SK-N-SH (cell line): Measurements from ENCODE around the gene NFIX. TPM values are rescaled to one million over a fixed set of nuclear protein-coding genes. Genes with fewer than 3 reads are reported as not detected.

Source experiments
- CTCF ChIA-PET: fragments of 300-600, 350-600 bp; formaldehyde crosslinking; extraction: SDS; loops from one replicate; lab custom pipeline; 2021; lab: Yijun Ruan, JAX
- POLR2A ChIA-PET: fragments of 350-600 bp; sonication (Branson Sonifier 250); formaldehyde crosslinking; extraction: SDS; loops from one replicate; lab custom pipeline; 2020; ENCODE audit warnings: antibody characterized with exemption, inconsistent platforms; lab: Yijun Ruan, JAX
- DNase-seq: peaks from one replicate; pipeline ENCODE4 v3.0.0; 2012
- H2AFZ ChIP-seq: fragments of 200-600 bp; sonication (generic); 2 replicates; pipeline ENCODE4 v1.8.1; 2016; ENCODE audit warnings: antibody characterized with exemption, mild to moderate bottlenecking, low read depth
- H3F3A ChIP-seq: fragments of 200-600 bp; sonication (generic); replicated peaks from 2 replicates; pipeline ENCODE3; 2016; ENCODE audit warnings: antibody characterized with exemption, mild to moderate bottlenecking; ENCODE audit not compliant: insufficient read depth
- H3K27ac ChIP-seq, 2 experiments: fragments of 200-500 bp in 1 of 2; fragments of 200-600 bp in 1 of 2; sonication (Bioruptor generic) in 1 of 2; sonication (generic), shearing (Covaris generic) in 1 of 2; 2 replicates each; pipeline versions ENCODE4 v1.5.1 to v1.6.1; 2014 to 2016; ENCODE audit warnings: low read depth in 2 of 2, inconsistent platforms in 1 of 2, low read length in 1 of 2, mild to moderate bottlenecking in 1 of 2, mixed read lengths in 1 of 2
- H3K27me3 ChIP-seq: fragments of 200-600 bp; sonication (generic), shearing (Covaris generic); 2 replicates; pipeline ENCODE4 v1.6.1; 2016; ENCODE audit warnings: mixed run types; ENCODE audit not compliant: insufficient read depth
- H3K36me3 ChIP-seq, 2 experiments: fragments of 200-500 bp in 1 of 2; fragments of 200-600 bp in 1 of 2; sonication (Bioruptor generic) in 1 of 2; sonication (generic) in 1 of 2; replicated peaks in 1 of 2; 2 replicates each; pipeline versions ENCODE3 to v1.5.1; 2014 to 2016; ENCODE audit warnings: low read length in 1 of 2, mild to moderate bottlenecking in 1 of 2; ENCODE audit not compliant: insufficient read depth in 2 of 2, control insufficient read depth in 1 of 2
- H3K4me1 ChIP-seq, 2 experiments: fragments of 200-500 bp in 1 of 2; fragments of 200-600 bp in 1 of 2; sonication (Bioruptor generic) in 1 of 2; sonication (generic), shearing (Covaris generic) in 1 of 2; 2 replicates each; pipeline versions ENCODE4 v1.5.1 to v1.6.1; 2014 to 2016; ENCODE audit warnings: low read depth in 1 of 2, low read length in 1 of 2, mixed run types in 1 of 2; ENCODE audit not compliant: insufficient read depth in 2 of 2, control insufficient read depth in 1 of 2
- H3K4me2 ChIP-seq: fragments of 200-600 bp; sonication (generic), shearing (Covaris generic); 2 replicates; pipeline ENCODE4 v1.6.1; 2017; ENCODE audit warnings: mixed run types
- H3K4me3 ChIP-seq, 2 experiments: fragments of 200-500 bp in 1 of 2; fragments of 200-600 bp in 1 of 2; sonication (Bioruptor generic) in 1 of 2; sonication (generic), shearing (Covaris generic) in 1 of 2; 2 replicates each; pipeline versions ENCODE4 v1.5.1 to v1.8.1; 2014 to 2016; ENCODE audit warnings: low read depth in 2 of 2, inconsistent platforms in 1 of 2, low read length in 1 of 2, mild to moderate bottlenecking in 1 of 2, mixed read lengths in 1 of 2, moderate library complexity in 1 of 2
- H3K79me2 ChIP-seq: fragments of 200-600 bp; sonication (generic); 2 replicates; pipeline ENCODE4 v1.8.1; 2017; ENCODE audit warnings: mild to moderate bottlenecking; ENCODE audit not compliant: insufficient read depth
- H3K9ac ChIP-seq: fragments of 200-600 bp; sonication (generic); 2 replicates; pipeline ENCODE4 v1.6.1; 2017; ENCODE audit warnings: mixed run types
- H3K9me2 ChIP-seq: fragments of 200-600 bp; sonication (generic); 2 replicates; pipeline ENCODE4 v1.6.1; 2017; ENCODE audit warnings: mixed run types
- H3K9me3 ChIP-seq: fragments of 200-600 bp; sonication (generic); 2 replicates; pipeline ENCODE4 v1.6.1; 2017; ENCODE audit warnings: mixed run types, mild to moderate bottlenecking, moderate library complexity
- H4K20me1 ChIP-seq: fragments of 200-600 bp; sonication (generic); 2 replicates; pipeline ENCODE4 v1.6.1; 2017; ENCODE audit warnings: mild to moderate bottlenecking, mixed run types; ENCODE audit not compliant: insufficient read depth
- EZH2phosphoT487 ChIP-seq: fragments of 200-600 bp; sonication (generic); IDR thresholded peaks from 2 replicates; pipeline ENCODE4 v1.6.1; 2017; ENCODE audit warnings: low read depth, mixed run types, mild to moderate bottlenecking, antibody characterized with exemption, moderate library complexity, borderline replicate concordance
- GABPA ChIP-seq: IDR thresholded peaks from 2 replicates; pipeline ENCODE4 v1.4.0; 2012; ENCODE audit warnings: low read depth, mild to moderate bottlenecking
- GATA2 ChIP-seq: sonication (generic); formaldehyde crosslinking; IDR thresholded peaks from 2 replicates; pipeline ENCODE4 v1.5.0; 2020; ENCODE audit warnings: mild to moderate bottlenecking, missing genetic modification reagents
- IRF3 ChIP-seq: fragments of 150-350 bp; IDR thresholded peaks from 2 replicates; pipeline ENCODE4 v1.6.1; 2016; ENCODE audit warnings: mild to moderate bottlenecking, low read depth, low read length
- JUND ChIP-seq: IDR thresholded peaks from 2 replicates; pipeline ENCODE4 v1.4.0; 2012
- MEF2A ChIP-seq: IDR thresholded peaks from 2 replicates; pipeline ENCODE4 v1.4.0; 2012; ENCODE audit warnings: low read depth, borderline replicate concordance
- MXI1 ChIP-seq: IDR thresholded peaks from 2 replicates; pipeline ENCODE4 v1.6.1; 2012; ENCODE audit warnings: mild to moderate bottlenecking, low read depth, low read length, improper control_type of control experiment
- PBX3 ChIP-seq: IDR thresholded peaks from 2 replicates; pipeline ENCODE4; 2012
- POLR2AphosphoS5 ChIP-seq: IDR thresholded peaks from 2 replicates; pipeline ENCODE4 v1.6.1; 2012; ENCODE audit warnings: low read depth, low read length
- RAD21 ChIP-seq: IDR thresholded peaks from 2 replicates; pipeline ENCODE4 v1.6.1; 2012; ENCODE audit warnings: mild to moderate bottlenecking, low read length
- RCOR1 ChIP-seq: fragments of 150-350 bp; IDR thresholded peaks from 2 replicates; pipeline ENCODE4 v1.6.1; 2017; ENCODE audit warnings: antibody characterized with exemption, low read length
- RFX5 ChIP-seq: IDR thresholded peaks from 2 replicates; pipeline ENCODE4 v1.6.1; 2012; ENCODE audit warnings: mild to moderate bottlenecking, improper control_type of control experiment, low read length
- RXRA ChIP-seq: IDR thresholded peaks from 2 replicates; pipeline ENCODE4 v1.4.0; 2012; ENCODE audit warnings: low read depth, mild to moderate bottlenecking, borderline replicate concordance
- SIN3A ChIP-seq: IDR thresholded peaks from 2 replicates; pipeline ENCODE4 v1.6.1; 2012; ENCODE audit warnings: low read depth, mild to moderate bottlenecking, low read length, moderate library complexity, borderline replicate concordance
- TAF1 ChIP-seq: IDR thresholded peaks from 2 replicates; pipeline ENCODE4 v1.6.1; 2012; ENCODE audit warnings: low read depth, mild to moderate bottlenecking, low read length, moderate library complexity, borderline replicate concordance
- TEAD4 ChIP-seq: IDR thresholded peaks from 2 replicates; pipeline ENCODE4 v1.4.0; 2012; ENCODE audit warnings: mild to moderate bottlenecking, borderline replicate concordance; ENCODE audit not compliant: insufficient read depth
- YY1 ChIP-seq: IDR thresholded peaks from 2 replicates; pipeline ENCODE4 v1.4.0; 2012; ENCODE audit warnings: low read depth, mild to moderate bottlenecking
- WGBS: methylation state at CpG from one replicate; pipeline ENCODE4 v1.1.6; 2017; ENCODE audit warnings: low lambda C conversion rate; 5-methylcytosine and 5-hydroxymethylcytosine counted together
- polyA plus RNA-seq, 3 experiments: library from polyadenylated mRNA; depleted of rRNA; stranded (reverse); fragments of >200 nt; gene quantifications; 2 replicates each; pipeline ENCODE4 v1.2.3, GENCODE V29; 2012
- TF ChIP-seq, protein P1 (sequence below): fragments of 150-350 bp; IDR thresholded peaks from 2 replicates; pipeline ENCODE4 v1.6.1; 2017; ENCODE audit warnings: antibody characterized with exemption, low read length, low read depth, borderline replicate concordance
- TF ChIP-seq, protein P2 (sequence below): IDR thresholded peaks from 2 replicates; pipeline ENCODE4 v1.4.0; 2012; ENCODE audit warnings: low read depth

NFIX gene
- polyA plus RNA-seq, 1 of the 3 experiments (the other 2 are of a cell fraction): 14.8 TPM

GRCh38 chr19:13010992-13011652 lies 15.8 kb downstream of the NFIX start:
- TF ChIP-seq RAD21 (no peak), RCOR1 (no peak), PBX3 (no peak), EZH2phosphoT487 (no peak), RFX5 (no peak), YY1 (no peak)
- TF ChIP-seq, protein P1, sequence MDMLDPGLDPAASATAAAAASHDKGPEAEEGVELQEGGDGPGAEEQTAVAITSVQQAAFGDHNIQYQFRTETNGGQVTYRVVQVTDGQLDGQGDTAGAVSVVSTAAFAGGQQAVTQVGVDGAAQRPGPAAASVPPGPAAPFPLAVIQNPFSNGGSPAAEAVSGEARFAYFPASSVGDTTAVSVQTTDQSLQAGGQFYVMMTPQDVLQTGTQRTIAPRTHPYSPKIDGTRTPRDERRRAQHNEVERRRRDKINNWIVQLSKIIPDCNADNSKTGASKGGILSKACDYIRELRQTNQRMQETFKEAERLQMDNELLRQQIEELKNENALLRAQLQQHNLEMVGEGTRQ: no peak
- Histone ChIP-seq H3K4me1 (peaks cover 0 to 16% of the 10 kb centered on the region in 2 experiments; a peak in 1 of 4 replicates), H3K9me2 (no peaks in the 10 kb centered on the region), H4K20me1 (peaks cover 8% of the 10 kb centered on the region; the same call in 1 of the 2 replicates), H2AFZ (no peak overlapping the region), H3K4me3 (no peak overlapping the region), H3K9me3 (no peaks in the 10 kb centered on the region), H3K79me2 (peaks cover under 1% of the 10 kb centered on the region; the same call in 1 of the 2 replicates), H3K9ac (no peak overlapping the region), H3F3A (no peaks in the 10 kb centered on the region), H3K36me3 (no peaks in the 10 kb centered on the region), H3K27ac (no peak overlapping the region), H3K27me3 (no peaks in the 10 kb centered on the region), H3K4me2 (no peak overlapping the region)
- ChIA-PET POLR2A (no interaction called here), CTCF (no interaction called here)
- 93% methylated on average over 29 of the region's 39 CpGs for WGBS
- DNase-seq: no peak

DNA sequence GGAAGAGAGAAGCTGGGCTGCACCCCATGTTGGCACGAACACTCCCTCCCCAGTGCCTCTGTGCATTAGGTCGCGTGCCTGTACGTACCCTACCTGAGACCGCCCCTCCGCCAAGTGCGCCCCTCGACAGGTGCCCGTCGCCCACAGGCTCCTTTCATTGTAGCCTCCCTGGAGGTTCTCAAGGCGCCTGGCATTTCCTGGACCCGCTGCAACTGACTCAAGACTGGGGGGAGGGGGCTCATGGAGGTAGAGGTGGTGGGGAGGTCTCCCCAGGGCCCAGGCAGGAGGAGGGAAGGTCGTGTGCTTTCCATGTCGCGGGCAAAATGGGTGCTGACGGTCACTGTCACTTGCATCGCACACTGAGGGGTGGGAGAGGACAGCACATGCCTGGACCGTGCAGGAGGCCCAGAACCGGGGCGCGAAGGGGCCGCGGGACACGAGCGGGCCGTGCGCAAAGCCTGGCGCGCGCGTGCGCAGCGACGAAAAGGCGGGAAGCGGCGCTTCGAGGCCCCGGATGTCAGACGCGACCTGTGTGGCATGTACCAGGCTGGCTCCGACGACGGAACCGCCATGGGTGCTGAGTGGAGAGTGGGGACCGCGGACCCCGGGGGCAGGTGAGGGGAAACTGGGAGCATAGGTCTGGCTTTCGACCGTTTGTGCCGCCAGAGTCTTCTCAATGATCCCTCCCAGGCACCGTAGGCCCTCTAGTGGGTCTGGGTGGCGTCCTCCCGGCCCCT lies 16.5 kb downstream of the NFIX start:
- TF ChIP-seq TAF1 (no peak), RFX5 (no peak), IRF3 (no peak), POLR2AphosphoS5 (no peak), GATA2 (CRISPR knock-in tag) (no peak), MEF2A (no peak), RAD21 (no peak), TEAD4 (no peak), JUND (no peak), SIN3A (no peak), GABPA (no peak), MXI1 (no peak), RXRA (no peak)
- TF ChIP-seq, protein P2, sequence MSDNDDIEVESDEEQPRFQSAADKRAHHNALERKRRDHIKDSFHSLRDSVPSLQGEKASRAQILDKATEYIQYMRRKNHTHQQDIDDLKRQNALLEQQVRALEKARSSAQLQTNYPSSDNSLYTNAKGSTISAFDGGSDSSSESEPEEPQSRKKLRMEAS: no peak
- ChIA-PET CTCF (no interaction called here), POLR2A (no interaction called here)
- H3K4me2 ChIP-seq: no peak overlapping the region
- H3K4me3 ChIP-seq: no peak overlapping the region
- no peak for DNase-seq
- H3F3A ChIP-seq: no peaks in the 10 kb centered on the region
- no peak overlapping the region for H3K9ac ChIP-seq
- peaks cover 0 to 19% of the 10 kb centered on the region in 2 experiments; a peak in 1 of 4 replicates for H3K4me1 ChIP-seq
- no peaks in the 10 kb centered on the region for H3K36me3 ChIP-seq
- peaks cover 3% of the 10 kb centered on the region; the same call in 1 of the 2 replicates for H3K79me2 ChIP-seq
- no peak overlapping the region for H2AFZ ChIP-seq
- 97% methylated on average over 51 of the region's 54 CpGs for WGBS
- no peaks in the 10 kb centered on the region for H3K9me3 ChIP-seq
- H3K27me3 ChIP-seq: no peaks in the 10 kb centered on the region
- H4K20me1 ChIP-seq: peaks cover 8% of the 10 kb centered on the region; the same call in 1 of the 2 replicates
- no peak overlapping the region for H3K27ac ChIP-seq
- H3K9me2 ChIP-seq: no peaks in the 10 kb centered on the region
